ENCODE data around the gene USF1. TPM values are rescaled to one million over a fixed set of nuclear protein-coding genes. Genes with fewer than 3 reads are reported as not detected.
A peak's percentile ranks its signal among the peaks of the same experiment; 100 is the strongest.
"Not testable (repeated sequence)": the region's sequence is repeated elsewhere in the genome, so short reads cannot be mapped to it uniquely, and the experiment has no call there.

The USF1 gene
- polyA plus RNA-seq, 10 donors = 30.7 to 42.9 (median 34.0) TPM

GRCh38 chr1:161080441-161081405 is 34.9 kb upstream of the USF1 start:
- no peak for DNase-seq

GRCh38 chr1:161079436-161080110 is 33.8 kb upstream of the USF1 start:
- DNase-seq = no peak

- no peak for DNase-seq
Measured at GRCh38 chr1:161077426-161077825, 31.6 kb upstream of the USF1 start.

GRCh38 chr1:161076410-161076809 is 30.6 kb upstream of the USF1 start:
- no peak for DNase-seq

GRCh38 chr1:161074676-161075368 is 29.0 kb upstream of the USF1 start:
- no peak for DNase-seq

- DNase-seq = no peak
Measured at GRCh38 chr1:161073474-161074121, 27.8 kb upstream of the USF1 start.

GRCh38 chr1:161072751-161073449 is 27.1 kb upstream of the USF1 start:
- DNase-seq = no peak

- DNase-seq = peak in 2 of 3 donors; percentile 24 to 64
Measured at GRCh38 chr1:161071886-161072371, 26.2 kb upstream of the USF1 start.

GRCh38 chr1:161070761-161071160 is 25.0 kb upstream of the USF1 start:
- DNase-seq = no peak

GRCh38 chr1:161069731-161070270 is 24.0 kb upstream of the USF1 start, which contains the start of gene ARHGAP30:
ARHGAP30 (minus strand) TSS chr1:161069891; CDS start chr1:161069624, 267 bp downstream.
- peak in 2 of 3 donors; percentile 26 to 46 for DNase-seq

GRCh38 chr1:161069241-161069640 is 23.5 kb upstream of the USF1 start:
- DNase-seq = no peak

GRCh38 chr1:161068306-161069234 is 22.8 kb upstream of the USF1 start:
- DNase-seq = peak in 2 of 3 donors; percentile 41 to 53

- DNase-seq = no peak
Measured at GRCh38 chr1:161066694-161067093, 20.9 kb upstream of the USF1 start.

GRCh38 chr1:161065681-161066080 is 19.9 kb upstream of the USF1 start:
- not testable (repeated sequence) for DNase-seq

GRCh38 chr1:161063936-161064335 is 18.2 kb upstream of the USF1 start:
- DNase-seq = not testable (repeated sequence)

- DNase-seq = no peak
Measured at GRCh38 chr1:161061419-161061818, 15.6 kb upstream of the USF1 start.

GRCh38 chr1:161059293-161059692 is 13.5 kb upstream of the USF1 start:
- DNase-seq = no peak

- DNase-seq = no peak
Measured at GRCh38 chr1:161054805-161055204, 9.0 kb upstream of the USF1 start.

GRCh38 chr1:161054232-161054631 is 8.5 kb upstream of the USF1 start:
- DNase-seq = no peak

Measured in muscle of back (tissue), 11 donors.